ENCODE results near the gene POLA1.

POLA1 gene

GRCh38 chrX:24934279-24934678, 240.6 kb downstream of the POLA1 start:
- H3K4me3 ChIP-seq (ENCODE audit: low read length) = no peak overlapping the region
- no peaks in the 10 kb centered on the region for H3K4me1 ChIP-seq (ENCODE audit: low read length)
- H3K79me2 ChIP-seq (ENCODE audit: low read length) = no peaks in the 10 kb centered on the region
- no peak overlapping the region for H2AFZ ChIP-seq (ENCODE audit: low read depth, low read length)
- no peak for TF ChIP-seq EZH2phosphoT487 (IDR thresholded peaks at IDR 0.05; ENCODE audit: low read depth)
- TF ChIP-seq, protein P1, sequence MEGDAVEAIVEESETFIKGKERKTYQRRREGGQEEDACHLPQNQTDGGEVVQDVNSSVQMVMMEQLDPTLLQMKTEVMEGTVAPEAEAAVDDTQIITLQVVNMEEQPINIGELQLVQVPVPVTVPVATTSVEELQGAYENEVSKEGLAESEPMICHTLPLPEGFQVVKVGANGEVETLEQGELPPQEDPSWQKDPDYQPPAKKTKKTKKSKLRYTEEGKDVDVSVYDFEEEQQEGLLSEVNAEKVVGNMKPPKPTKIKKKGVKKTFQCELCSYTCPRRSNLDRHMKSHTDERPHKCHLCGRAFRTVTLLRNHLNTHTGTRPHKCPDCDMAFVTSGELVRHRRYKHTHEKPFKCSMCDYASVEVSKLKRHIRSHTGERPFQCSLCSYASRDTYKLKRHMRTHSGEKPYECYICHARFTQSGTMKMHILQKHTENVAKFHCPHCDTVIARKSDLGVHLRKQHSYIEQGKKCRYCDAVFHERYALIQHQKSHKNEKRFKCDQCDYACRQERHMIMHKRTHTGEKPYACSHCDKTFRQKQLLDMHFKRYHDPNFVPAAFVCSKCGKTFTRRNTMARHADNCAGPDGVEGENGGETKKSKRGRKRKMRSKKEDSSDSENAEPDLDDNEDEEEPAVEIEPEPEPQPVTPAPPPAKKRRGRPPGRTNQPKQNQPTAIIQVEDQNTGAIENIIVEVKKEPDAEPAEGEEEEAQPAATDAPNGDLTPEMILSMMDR (IDR thresholded peaks at IDR 0.05; ENCODE audit: low read depth, low read length) = no peak
- no peaks in the 10 kb centered on the region for H3K9me3 ChIP-seq (ENCODE audit: insufficient read depth, low read length)
- no peaks in the 10 kb centered on the region for H4K20me1 ChIP-seq (ENCODE audit: insufficient read depth, low read length)
- H3K27ac ChIP-seq (ENCODE audit: low read length) = no peak overlapping the region
- H3K27me3 ChIP-seq (ENCODE audit: low read depth, low read length) = no peaks in the 10 kb centered on the region
- H3K4me2 ChIP-seq (ENCODE audit: low read length) = no peak overlapping the region
- H3K9ac ChIP-seq (ENCODE audit: low read length) = no peak overlapping the region
- H3K36me3 ChIP-seq (replicated peaks; ENCODE audit: low read depth, low read length) = no peaks in the 10 kb centered on the region

DNA sequence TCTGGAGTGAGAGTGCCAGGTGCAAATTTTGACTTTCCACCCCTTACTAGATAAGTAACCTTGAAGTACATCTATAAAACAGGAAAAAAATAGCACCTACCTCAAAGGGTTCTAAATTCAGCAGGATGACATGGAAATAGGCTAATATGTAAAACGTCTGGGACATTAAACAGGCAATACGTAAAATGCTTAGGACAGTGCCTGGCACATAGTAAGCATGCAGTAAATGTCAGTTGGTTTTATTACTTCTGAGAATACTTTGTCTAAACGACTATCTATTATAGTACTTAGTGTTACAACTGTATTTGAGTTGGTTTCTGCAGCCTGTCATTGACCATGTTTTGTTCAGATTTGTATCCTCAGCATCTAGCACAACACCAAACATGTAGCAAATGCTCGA, 251.3 kb downstream of the POLA1 start:
- H3K27ac ChIP-seq (ENCODE audit: low read length) = no peak overlapping the region
- no peaks in the 10 kb centered on the region for H3K4me1 ChIP-seq (ENCODE audit: low read length)
- H4K20me1 ChIP-seq (ENCODE audit: insufficient read depth, low read length) = no peaks in the 10 kb centered on the region
- H3K4me2 ChIP-seq (ENCODE audit: low read length) = no peak overlapping the region
- H3K27me3 ChIP-seq (ENCODE audit: low read depth, low read length) = no peaks in the 10 kb centered on the region
- TF ChIP-seq, protein P1 (IDR thresholded peaks at IDR 0.05; ENCODE audit: low read depth, low read length) = no peak
- TF ChIP-seq EZH2phosphoT487 (IDR thresholded peaks at IDR 0.05; ENCODE audit: low read depth) = no peak
- no peak overlapping the region for H3K4me3 ChIP-seq (ENCODE audit: low read length)
- no peak overlapping the region for H3K9ac ChIP-seq (ENCODE audit: low read length)
- H2AFZ ChIP-seq (ENCODE audit: low read depth, low read length) = no peak overlapping the region
- no peaks in the 10 kb centered on the region for H3K9me3 ChIP-seq (ENCODE audit: insufficient read depth, low read length)
- no peaks in the 10 kb centered on the region for H3K36me3 ChIP-seq (replicated peaks; ENCODE audit: low read depth, low read length)
- H3K79me2 ChIP-seq (ENCODE audit: low read length) = no peaks in the 10 kb centered on the region

- Histone ChIP-seq H3K27ac (ENCODE audit: low read length) (no peak overlapping the region), H3K9ac (ENCODE audit: low read length) (no peak overlapping the region), H3K4me3 (ENCODE audit: low read length) (no peak overlapping the region), H3K4me2 (ENCODE audit: low read length) (no peak overlapping the region), H4K20me1 (ENCODE audit: insufficient read depth, low read length) (no peaks in the 10 kb centered on the region), H2AFZ (ENCODE audit: low read depth, low read length) (no peak overlapping the region), H3K27me3 (ENCODE audit: low read depth, low read length) (no peaks in the 10 kb centered on the region), H3K9me3 (ENCODE audit: insufficient read depth, low read length) (no peaks in the 10 kb centered on the region), H3K79me2 (ENCODE audit: low read length) (no peaks in the 10 kb centered on the region), H3K4me1 (ENCODE audit: low read length) (no peaks in the 10 kb centered on the region), H3K36me3 (replicated peaks; ENCODE audit: low read depth, low read length) (no peaks in the 10 kb centered on the region)
- TF ChIP-seq EZH2phosphoT487 (IDR thresholded peaks at IDR 0.05; ENCODE audit: low read depth) = no peak
- TF ChIP-seq, protein P1 (IDR thresholded peaks at IDR 0.05; ENCODE audit: low read depth, low read length) = no peak
Observed at GRCh38 chrX:24946369-24946768, 252.7 kb downstream of the POLA1 start.

DNA sequence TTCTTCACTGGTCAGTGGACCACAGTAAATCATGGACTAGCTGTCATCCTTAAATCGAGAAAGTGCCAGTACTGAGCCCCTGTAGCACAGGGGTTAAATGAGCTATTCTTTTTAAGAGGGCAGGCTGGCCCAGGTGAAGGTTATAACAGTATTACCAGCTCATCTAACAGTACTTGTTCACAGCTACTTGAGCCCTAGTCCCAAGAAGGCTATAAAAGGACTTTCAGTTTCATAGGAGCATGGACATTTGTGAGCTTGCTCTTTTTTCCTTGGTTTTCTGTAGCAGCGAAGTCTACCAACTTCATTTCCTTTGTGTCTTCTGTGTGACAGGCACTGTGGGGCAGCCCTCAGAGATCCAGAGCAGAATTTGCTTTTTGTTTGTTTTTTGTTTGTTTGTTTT, 261.0 kb downstream of the POLA1 start:
- Histone ChIP-seq H3K4me1 (ENCODE audit: low read length) (no peaks in the 10 kb centered on the region), H3K9ac (ENCODE audit: low read length) (no peak overlapping the region), H3K36me3 (replicated peaks; ENCODE audit: low read depth, low read length) (no peaks in the 10 kb centered on the region), H2AFZ (ENCODE audit: low read depth, low read length) (no peak overlapping the region), H4K20me1 (ENCODE audit: insufficient read depth, low read length) (no peaks in the 10 kb centered on the region), H3K4me2 (ENCODE audit: low read length) (no peak overlapping the region), H3K9me3 (ENCODE audit: insufficient read depth, low read length) (no peaks in the 10 kb centered on the region), H3K27ac (ENCODE audit: low read length) (no peak overlapping the region), H3K27me3 (ENCODE audit: low read depth, low read length) (no peaks in the 10 kb centered on the region), H3K79me2 (ENCODE audit: low read length) (no peaks in the 10 kb centered on the region), H3K4me3 (ENCODE audit: low read length) (no peak overlapping the region)
- no peak for TF ChIP-seq EZH2phosphoT487 (IDR thresholded peaks at IDR 0.05; ENCODE audit: low read depth)
- TF ChIP-seq, protein P1 (IDR thresholded peaks at IDR 0.05; ENCODE audit: low read depth, low read length) = no peak

Measured in OCI-LY3 (cell line).